ENCODE data around the gene CLPX. TPM values are rescaled to one million over a fixed set of nuclear protein-coding genes. Genes with fewer than 3 reads are reported as not detected.
A peak's percentile ranks its signal among the peaks of the same experiment; 100 is the strongest.
"Not testable (repeated sequence)": the region's sequence is repeated elsewhere in the genome, so short reads cannot be mapped to it uniquely, and the experiment has no call there.

CLPX gene
- total RNA-seq, 2 donors from 2014 or later, result 41.8 to 62.0 TPM

- TF ChIP-seq CTCF (IDR thresholded peaks at IDR 0.05), result no peak
- intact Hi-C loops (cut with DNase I), result loop anchor here (10.0 kb wide), 1 partner anchor 130 kb away; no protein-coding TSS in a partner anchor
- H3K9ac ChIP-seq (ENCODE audit: low read depth in 2 of 2, low read length in 2 of 2), result peak overlapping the region; percentile 92
Observed at GRCh38 chr15:65184305-65184867, 756 bp downstream of the CLPX start.

GRCh38 chr15:65183865-65184159 lies 1.3 kb downstream of the CLPX start:
- H3K4me1 ChIP-seq, result no peaks in the 10 kb centered on the region
- intact Hi-C loops (cut with DNase I), result loop anchor here (10.0 kb wide), 1 partner anchor 129 kb away; no protein-coding TSS in a partner anchor
- H3K4me3 ChIP-seq, result peak overlapping the region; percentile 97
- peaks cover 6% of the 10 kb centered on the region for H3K36me3 ChIP-seq
- H3K9me3 ChIP-seq, result no peaks in the 10 kb centered on the region
- peak overlapping the region; percentile 96 for H3K27ac ChIP-seq
- DNase-seq, result no peak
- H3K9ac ChIP-seq (ENCODE audit: low read depth in 2 of 2, low read length in 2 of 2), result peak overlapping the region in 1 of 2 donors; percentile 92
- no peak for TF ChIP-seq CTCF (IDR thresholded peaks at IDR 0.05)
- no peaks in the 10 kb centered on the region for H3K27me3 ChIP-seq

More at GRCh38 chr15:65184305-65184867, 756 bp downstream of the CLPX start:
- Histone ChIP-seq H3K4me1 (no peaks in the 10 kb centered on the region), H3K27ac (peak overlapping the region; percentile 96), H3K27me3 (no peaks in the 10 kb centered on the region), H3K36me3 (peaks cover under 1% of the 10 kb centered on the region), H3K4me3 (peak overlapping the region; percentile 97), H3K9me3 (no peaks in the 10 kb centered on the region)
- DNase-seq, result peak; percentile 63

GRCh38 chr15:65182538-65182937 lies 2.6 kb downstream of the CLPX start:
- intact Hi-C loops (cut with DNase I), result loop anchor here (10.0 kb wide), 1 partner anchor 128 kb away; no protein-coding TSS in a partner anchor
- Histone ChIP-seq H3K27ac (no peak overlapping the region), H3K36me3 (peaks cover 10% of the 10 kb centered on the region), H3K27me3 (no peaks in the 10 kb centered on the region), H3K4me3 (no peak overlapping the region), H3K9ac (ENCODE audit: low read depth in 2 of 2, low read length in 2 of 2) (no peak overlapping the region), H3K9me3 (no peaks in the 10 kb centered on the region), H3K4me1 (no peaks in the 10 kb centered on the region)
- no peak for DNase-seq
- TF ChIP-seq CTCF (IDR thresholded peaks at IDR 0.05), result no peak

GRCh38 chr15:65181582-65182353 lies 3.4 kb downstream of the CLPX start:
- DNase-seq; H3K4me1 ChIP-seq; H3K36me3 ChIP-seq; H3K9me3 ChIP-seq; H3K9ac ChIP-seq (ENCODE audit: low read depth in 2 of 2, low read length in 2 of 2); H3K4me3 ChIP-seq; H3K27me3 ChIP-seq; H3K27ac ChIP-seq: not testable (repeated sequence)
- intact Hi-C loops (cut with DNase I), result loop anchor here (10.0 kb wide), 1 partner anchor 127 kb away; no protein-coding TSS in a partner anchor

- H3K27ac ChIP-seq, result no peak overlapping the region
- intact Hi-C loops (cut with DNase I), result loop anchor here (10.0 kb wide), 1 partner anchor 125 kb away; no protein-coding TSS in a partner anchor
- H3K36me3 ChIP-seq, result peaks cover 13% of the 10 kb centered on the region
- H3K27me3 ChIP-seq, result no peaks in the 10 kb centered on the region
- DNase-seq, result no peak
- H3K9ac ChIP-seq (ENCODE audit: low read depth in 2 of 2, low read length in 2 of 2), result no peak overlapping the region
- no peak for TF ChIP-seq CTCF (IDR thresholded peaks at IDR 0.05)
- no peaks in the 10 kb centered on the region for H3K9me3 ChIP-seq
- no peak overlapping the region for H3K4me3 ChIP-seq
- no peaks in the 10 kb centered on the region for H3K4me1 ChIP-seq
Observed at GRCh38 chr15:65180167-65180566, 5.0 kb downstream of the CLPX start.

GRCh38 chr15:65177901-65178300 lies 7.2 kb downstream of the CLPX start:
- H3K4me1 ChIP-seq, result no peaks in the 10 kb centered on the region
- no peak overlapping the region for H3K4me3 ChIP-seq
- no peak for TF ChIP-seq CTCF (IDR thresholded peaks at IDR 0.05)
- peaks cover 13% of the 10 kb centered on the region for H3K36me3 ChIP-seq
- no peaks in the 10 kb centered on the region for H3K27me3 ChIP-seq
- no peak overlapping the region for H3K27ac ChIP-seq
- intact Hi-C loops (cut with DNase I), result no loop called here
- no peak for DNase-seq
- H3K9ac ChIP-seq (ENCODE audit: low read depth in 2 of 2, low read length in 2 of 2), result no peak overlapping the region
- no peaks in the 10 kb centered on the region for H3K9me3 ChIP-seq

Measured in colonic mucosa (tissue), 4 donors.